ENCODE measurements around the gene HTR3A.
"Not testable (repeated sequence)": the region's sequence is repeated elsewhere in the genome, so short reads cannot be mapped to it uniquely, and the experiment has no call there.

The HTR3A gene

DNA sequence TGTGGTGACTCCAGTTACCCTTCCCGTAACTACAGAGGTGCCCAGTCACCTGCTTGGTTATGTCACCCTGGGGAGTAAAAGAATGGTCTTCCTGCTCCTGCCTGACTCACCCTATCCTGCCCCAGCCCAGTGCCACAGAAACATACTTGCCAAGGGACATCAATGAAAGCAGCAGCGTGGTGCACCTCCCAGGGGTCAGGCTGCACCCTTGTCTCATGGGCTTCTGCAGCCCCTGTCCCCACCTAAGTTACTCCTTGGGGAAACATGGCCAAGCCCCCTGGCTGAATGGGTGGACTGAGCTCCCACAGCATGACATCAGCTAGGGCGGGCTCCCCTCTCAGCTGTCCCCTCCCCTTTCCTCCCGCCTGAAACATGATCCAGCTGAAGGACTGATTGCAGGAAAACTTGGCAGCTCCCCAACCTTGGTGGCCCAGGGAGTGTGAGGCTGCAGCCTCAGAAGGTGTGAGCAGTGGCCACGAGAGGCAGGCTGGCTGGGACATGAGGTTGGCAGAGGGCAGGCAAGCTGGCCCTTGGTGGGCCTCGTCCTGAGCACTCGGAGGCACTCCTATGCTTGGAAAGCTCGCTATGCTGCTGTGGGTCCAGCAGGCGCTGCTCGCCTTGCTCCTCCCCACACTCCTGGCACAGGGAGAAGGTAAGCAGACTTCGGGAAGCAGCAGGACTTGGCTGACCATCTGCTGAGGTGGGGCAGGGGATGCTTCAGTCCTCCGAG is at the start of gene HTR3A:
Gene HTR3A (plus strand): TSS at position 368 of the 730 bp plus-strand sequence. CDS start 218 bp downstream, at position 586.
- DNase-seq = peak; percentile 47

DNA sequence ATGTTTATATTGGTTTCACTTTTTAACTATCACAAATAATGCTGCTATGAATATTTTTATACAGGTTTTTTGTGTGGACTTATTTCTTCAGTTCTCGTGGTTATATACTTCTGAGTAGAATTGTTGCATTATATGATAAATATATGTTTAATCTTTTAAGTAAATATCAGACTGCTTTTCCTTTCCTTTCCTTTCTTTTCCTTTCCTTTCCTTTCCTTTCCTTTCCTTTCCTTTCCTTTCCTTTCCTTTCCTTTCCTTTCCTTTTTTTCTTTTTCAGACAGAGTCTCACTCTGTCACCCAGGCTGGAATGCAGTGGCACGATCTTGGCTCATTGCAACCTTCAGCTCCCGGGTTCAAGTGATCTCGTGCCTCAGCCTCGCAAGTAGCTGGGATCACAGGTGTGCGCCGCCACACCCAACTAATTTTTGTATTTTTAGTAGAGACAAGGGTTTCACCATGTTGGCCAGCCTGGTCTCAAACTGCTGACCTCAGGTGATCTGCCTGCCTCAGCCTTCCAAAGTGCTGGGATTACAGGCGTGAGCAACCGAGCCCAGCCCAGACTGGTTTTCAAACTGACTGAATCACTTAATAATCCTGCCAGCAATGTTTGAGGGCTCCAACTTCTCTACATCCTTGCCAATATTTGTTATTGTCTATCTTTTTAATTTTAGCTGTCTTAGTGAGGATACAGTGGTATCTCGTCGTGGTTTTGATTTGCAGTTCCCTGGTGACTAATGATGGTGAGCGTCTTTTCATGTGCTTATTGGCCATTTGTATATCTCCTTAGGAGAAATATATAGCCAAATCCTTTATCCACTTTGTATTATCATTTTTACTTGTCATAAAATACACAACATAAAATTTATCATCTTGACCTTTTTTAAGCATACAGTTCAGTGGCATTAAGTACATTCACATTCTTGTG is 48.4 kb upstream of the HTR3A start:
- no peak for DNase-seq

DNA sequence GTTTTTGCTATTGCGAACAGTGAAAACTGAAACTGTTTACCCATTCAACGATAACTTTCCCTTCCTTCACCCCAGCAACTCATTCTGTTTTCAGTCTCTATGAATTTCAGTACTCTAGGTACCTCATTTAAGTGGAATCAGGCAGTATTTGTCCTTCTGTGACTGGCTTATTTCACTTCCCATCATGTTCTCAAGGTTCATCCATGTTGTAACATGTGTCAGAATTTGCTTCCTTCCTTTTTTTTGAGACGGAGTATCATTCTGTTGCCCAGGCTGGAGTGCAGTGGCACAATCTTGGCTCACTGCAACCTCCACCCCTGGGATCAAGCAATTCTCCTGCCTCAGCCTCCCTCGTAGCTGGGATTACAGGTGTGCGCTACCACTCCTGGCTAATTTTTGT is 46.6 kb upstream of the HTR3A start:
- DNase-seq = no peak

DNA sequence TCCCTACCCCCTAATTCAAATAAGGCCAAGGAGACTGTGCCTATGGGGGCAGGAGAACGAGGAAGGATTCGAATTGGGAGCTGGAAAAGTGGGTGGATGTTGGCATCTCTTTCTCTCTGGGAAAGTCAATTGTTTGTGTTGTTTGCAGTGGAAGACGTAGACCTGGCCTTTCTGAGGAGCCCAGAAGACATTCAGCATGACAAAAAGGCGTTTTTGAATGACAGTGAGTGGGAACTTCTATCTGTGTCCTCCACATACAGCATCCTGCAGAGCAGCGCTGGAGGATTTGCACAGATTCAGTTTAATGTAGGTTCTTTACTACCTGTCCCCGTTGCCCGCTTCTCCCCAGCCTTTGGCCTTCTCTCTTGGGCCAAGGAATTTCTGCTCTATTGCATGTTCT is 42.1 kb upstream of the HTR3A start:
- DNase-seq = no peak

DNA sequence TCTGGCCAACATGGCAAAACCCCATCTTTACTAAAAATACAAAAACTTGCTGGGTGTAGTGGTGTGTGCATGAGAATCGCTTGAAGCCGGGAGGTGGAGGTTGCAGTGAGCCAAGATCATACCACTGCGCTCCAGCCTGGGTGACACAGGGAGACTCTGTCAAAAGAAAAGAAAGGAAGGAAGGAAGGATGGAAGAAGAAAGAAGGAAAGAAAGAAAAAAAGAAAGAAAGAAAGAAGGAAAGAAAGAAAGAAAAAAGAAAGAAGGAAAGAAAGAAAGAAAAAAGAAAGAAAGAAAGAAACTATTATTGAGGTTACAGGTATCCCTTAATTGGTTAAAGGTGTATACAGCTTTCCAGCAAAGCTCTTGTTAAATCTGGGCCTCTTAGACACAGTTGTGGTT is 40.7 kb upstream of the HTR3A start:
- not testable (repeated sequence) for DNase-seq

DNA sequence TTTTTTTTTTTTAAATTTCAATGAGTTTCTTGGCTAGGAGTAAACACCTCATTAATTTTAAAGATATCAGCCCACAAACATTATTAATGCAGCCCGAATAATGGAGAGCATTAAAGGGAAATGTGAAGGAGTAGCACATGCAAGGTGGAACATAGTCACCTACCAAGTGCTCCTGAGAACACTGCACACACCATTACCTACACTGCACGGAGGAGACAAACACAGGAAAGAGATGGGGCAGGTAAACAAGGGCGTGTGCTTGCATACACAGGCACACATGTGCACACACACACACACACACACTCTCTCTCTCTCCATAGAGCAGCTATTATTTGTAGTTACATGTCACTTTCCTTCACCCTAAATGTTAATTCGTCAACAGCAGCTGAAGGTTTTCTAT is 40.1 kb upstream of the HTR3A start:
- DNase-seq = no peak

DNA sequence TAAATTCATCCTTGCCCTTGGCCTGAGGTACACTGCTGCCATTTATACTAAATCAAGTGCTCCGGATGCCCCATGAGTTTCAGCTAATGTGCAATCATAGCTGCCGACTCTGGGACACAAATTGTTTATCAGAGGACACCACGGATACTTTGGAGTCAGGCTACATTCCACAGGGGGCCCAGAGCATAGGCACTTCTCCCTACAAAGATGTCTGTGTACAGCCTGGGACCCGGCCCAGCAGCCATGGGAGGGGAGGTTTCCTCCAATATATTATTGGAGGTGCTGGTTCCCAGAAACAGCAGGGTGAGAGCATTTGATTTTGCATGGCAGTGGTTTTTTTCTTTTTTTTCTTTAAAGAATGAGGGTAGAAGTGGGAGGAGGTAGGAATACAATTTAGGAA is 39.0 kb upstream of the HTR3A start:
- DNase-seq = no peak

DNA sequence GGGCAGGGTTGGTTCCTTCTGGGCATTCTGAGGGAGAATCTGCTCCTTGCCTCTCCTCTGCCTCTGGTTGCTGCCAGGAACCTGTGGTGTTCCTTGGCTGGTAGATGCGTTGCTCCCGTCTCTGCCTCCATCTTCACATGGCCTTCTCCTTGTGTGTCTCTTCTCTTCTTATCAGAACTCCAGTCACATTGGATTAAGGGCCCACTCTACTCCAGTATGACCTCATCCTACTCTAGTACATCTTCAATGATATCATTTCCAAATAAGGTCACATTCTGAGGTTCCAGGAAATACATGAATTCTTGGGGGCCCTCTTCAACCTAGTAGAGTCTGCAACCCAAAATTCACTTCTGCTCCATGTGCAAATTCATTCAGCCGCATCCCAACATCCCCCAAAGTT is 37.0 kb upstream of the HTR3A start:
- no peak for DNase-seq

DNA sequence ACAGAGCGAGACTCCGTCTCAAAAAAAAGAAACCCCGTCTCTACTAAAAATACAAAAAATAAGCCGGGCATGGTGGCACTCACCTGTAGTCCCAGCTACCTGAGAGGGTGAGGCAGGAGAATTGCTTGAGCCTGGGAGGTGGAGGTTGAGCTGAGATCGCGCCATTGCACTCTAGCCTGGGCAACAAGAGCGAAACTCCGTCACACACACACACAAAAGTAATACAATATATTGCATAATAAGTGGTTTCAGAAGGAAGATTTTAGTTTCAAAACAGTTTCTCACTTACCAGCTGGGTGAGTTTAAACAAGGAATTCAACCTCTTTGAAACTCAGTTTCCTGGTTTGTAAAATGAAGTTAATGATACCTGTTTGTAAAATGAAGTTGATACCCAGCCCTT is 32.7 kb upstream of the HTR3A start:
- DNase-seq = no peak

DNA sequence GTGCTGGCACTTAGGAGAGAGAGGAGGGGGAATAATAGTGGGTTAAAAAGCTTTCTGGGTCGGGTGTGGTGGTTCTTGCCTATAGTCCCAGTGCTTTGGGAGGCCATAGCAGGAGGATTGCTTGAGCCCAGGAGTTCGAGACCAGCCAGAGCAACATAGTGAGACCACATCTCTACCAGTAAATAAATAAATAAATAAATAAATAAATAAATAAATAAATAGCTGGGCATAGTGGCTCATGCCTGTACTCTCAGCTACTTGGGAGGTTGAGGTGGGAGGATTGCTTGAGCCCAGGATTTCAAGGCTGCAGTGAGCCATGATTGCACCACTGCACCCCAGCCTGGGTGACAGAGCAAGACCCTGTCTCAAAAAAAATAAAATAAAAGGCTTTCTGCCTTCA is 28.7 kb upstream of the HTR3A start:
- not testable (repeated sequence) for DNase-seq

DNA sequence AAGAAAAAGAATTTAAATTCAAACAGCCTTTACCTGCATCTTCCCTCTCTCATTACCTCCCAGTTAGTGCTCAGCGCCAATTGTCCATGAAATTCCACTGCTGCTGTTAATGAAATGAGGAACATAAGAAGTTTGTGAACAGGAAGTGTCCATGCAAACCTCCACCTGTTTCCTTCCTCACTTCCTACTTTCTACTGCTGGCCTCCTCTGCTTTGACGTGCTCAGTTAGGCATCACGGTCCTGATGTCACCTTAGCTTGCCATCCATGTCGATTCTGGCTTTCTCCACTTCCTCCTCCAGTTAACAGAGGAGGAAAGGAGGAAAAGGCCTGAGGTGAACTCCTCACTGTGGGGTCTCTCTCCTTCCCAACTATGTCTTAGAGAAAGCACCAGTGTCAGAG is 26.9 kb upstream of the HTR3A start:
- no peak for DNase-seq

DNA sequence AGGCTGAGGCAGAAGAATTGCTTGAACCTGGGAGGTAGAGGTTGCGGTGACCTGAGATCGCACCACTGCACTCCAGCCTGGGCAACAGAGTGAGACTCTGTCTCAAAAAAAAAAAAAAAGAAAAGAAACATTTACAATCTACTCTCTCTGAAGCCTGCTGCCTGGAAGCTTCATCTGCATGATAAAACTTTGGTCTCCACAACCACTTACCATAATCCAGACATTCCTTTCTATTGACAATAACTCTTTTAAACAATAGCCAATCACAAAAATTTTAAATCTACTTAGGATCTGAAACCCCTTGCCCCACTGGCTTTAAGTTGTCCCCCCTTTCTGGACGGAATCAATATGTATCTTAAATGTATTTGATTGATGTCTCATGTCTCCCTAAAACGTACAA is 25.0 kb upstream of the HTR3A start:
- no peak for DNase-seq

DNA sequence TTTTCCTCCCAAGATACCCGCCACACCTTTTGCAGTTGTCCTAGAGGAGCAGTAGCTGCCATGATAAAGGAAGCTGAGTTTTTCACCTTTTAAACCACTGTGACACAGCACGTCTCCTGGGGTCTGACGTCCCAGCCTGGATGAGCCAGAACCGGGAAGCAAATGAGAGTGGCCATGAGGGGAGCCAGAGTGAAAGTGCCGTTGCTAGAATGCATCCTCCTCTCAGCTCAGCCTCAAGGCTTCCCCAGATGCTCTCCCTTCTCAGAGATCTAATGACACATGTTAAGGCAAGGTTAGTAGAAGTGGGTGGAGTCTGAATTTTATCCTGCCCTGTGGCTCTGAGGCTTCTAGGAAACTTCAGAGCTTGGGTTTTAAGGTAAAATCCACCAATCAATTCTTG is 23.4 kb upstream of the HTR3A start:
- DNase-seq = no peak

DNA sequence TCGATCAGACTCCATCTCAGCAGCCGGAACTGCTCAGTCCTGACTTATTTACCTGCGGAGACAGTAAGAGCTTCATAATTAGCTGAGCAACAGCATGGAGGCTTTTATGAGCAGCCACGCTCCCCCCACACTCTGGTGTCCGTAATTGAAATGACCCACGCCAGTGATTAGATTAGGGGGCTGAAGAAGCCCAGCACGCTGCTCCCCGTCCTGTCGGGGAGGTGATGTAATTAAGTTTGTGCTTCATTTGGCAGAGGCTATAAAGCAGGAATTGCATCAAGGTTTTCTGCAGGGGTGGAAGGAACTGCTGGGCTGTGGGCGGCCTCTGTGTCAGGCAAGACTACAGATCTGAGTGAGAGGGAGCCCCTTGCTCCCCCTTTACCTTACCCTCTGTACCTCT is 22.8 kb upstream of the HTR3A start:
- DNase-seq = no peak

DNA sequence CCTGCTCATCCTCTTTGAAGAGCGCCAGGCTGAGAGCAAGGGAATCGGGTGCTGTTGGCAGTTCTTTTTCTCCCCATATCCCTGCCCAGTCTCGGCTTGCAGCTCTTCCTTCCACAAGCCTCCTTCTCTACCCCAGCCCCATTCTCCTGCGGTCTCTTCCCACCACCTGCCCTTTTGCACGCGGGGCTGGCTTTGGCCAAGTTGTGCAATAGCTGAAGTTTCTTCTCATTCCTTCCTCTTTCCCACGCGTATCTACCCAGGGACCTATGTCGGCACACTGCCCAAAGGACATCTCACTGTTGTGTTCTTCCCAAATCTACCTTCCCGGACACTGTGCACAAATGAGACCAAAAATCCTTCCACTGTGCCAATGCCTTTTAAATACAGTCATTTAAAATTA is 22.3 kb upstream of the HTR3A start:
- DNase-seq = no peak

DNA sequence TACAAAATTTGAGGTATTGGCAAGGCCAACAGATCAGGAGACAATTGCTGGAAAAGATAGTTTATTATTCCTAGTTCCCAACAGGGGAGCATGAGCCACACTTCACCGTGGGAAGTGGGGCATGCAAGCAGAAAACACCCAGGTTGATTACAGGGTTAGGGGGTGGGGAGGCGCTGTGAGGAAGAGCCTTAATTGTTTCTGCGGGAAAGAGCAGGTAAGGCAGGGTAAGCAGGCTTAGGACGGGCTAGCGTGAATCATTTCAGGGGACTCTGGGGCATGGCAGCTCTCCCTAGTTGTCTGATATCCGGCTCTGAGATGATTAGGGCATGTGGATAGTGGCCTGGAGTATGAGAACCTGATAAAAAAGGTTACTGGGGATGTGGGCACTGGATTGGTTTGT is 20.7 kb upstream of the HTR3A start:
- DNase-seq = no peak

DNA sequence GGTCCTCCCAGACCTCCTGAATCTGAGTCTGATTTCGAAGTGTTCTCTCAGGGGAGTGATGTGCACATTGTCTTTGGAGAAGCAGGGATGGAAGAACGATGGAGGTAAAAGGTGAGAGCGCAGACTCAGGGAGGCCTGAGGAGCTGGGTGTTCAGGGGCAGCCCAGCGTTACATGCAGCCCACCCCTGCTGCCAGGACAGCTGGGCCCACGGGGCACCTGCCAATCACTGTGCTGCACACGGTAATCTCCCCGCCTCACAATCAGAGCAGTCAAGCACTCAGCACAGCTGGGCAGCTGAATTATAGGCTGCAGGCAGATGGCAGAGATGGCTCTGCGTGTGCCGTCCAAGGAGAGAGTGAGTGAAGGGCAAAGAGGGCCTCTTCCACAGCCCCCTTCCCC is 17.9 kb upstream of the HTR3A start:
- DNase-seq = no peak

DNA sequence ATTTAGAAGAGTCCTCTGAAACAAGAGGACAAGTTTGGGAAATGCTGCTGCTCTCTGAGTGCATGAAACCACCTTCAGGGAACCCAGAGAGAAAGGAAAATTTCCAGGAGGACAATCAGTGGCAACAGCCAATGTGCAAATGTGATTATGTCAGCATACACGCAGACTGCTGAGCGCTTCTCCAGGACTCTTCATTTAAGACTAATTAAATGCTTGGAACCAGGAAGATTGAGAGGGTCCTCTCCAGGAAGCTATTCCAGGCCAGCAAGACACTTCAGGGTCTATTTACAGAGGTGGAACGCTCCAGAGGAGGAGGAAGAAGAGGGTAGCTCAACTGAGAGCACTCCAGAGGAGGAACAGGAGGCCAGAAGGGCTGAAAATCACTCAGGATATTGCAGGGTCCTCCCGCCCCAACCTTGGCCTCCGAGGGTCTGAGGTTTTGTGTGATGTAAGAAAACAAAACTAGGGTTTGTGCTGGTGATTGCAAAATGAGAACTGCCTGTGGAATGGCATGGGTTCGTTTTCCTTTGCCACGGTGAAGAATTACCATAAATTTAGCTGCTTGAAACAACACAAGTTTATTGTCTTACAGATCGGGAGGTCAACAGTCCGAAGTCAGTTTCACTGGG is 14.1 kb upstream of the HTR3A start:
- no peak for DNase-seq

DNA sequence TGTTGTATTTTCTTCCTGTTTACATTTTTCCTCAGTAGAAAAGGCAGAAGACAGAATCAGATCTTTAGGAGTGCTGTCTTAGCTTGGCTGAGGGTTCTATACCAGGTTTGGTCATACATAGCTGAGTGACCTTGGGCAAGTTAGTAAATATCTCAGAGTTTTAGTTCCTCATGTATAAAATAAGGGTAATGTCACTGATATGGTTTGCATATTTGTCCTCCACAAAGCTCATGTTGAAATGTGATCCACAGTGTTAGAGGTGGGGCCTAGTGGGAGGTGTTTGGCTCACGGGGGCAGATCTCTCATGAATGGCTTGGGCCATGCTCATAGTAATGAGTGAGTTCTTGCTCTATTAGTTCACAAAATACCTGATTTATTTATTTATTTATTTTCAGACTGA is 7.5 kb upstream of the HTR3A start:
- no peak for DNase-seq

DNA sequence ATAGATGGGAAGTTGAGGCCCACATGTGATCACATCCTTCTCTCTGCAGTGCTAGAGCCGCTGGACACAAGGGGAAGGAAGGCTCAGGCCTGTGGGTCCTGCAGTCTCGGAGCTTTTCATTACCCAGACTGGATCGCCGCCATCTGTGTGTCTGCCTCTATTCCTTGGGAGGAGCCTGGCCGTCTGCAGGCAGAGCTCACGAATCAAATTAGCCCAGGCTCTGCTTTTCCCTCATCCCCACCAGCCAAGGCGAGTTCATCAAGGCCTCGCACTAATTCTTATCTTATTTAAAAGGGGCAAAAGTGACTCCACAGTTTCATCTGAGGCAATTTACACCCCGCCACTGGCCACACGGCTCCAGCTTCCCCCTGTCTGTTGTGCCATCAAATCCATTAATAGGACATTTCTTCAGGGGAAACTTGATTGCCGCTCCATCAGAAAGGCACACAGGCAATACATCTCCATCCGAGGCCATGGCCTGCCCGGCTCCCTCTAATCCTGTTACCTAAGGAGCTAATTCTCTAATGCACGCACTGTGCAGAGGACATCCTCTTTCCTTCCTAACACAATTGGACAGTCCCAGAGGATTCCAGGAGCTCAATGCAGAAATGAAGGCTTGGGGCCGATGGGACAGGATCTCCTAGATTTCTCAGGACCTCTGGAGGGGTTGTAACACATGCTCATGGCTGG is 3.3 kb upstream of the HTR3A start:
- DNase-seq = no peak

DNA sequence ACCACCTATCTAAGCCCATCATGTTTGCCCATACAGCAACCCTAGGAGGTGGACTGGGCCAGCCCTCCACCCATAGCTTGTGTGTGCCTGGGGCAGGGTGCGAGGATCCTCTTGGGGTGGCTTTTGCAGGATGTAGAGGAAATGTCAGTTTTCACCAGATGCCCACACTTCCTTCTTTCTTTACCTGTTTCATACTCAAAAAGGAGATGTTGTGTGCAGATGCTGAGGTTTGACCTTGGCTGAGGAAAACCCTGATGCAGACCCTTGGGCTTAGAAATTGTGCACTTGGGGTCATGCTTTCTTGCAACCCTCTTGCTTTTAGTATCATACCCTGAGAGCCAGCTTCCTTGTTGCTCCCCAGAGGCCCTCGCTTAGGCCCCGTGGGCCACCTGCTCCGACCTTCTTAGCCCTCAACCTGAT is 2.2 kb downstream of the HTR3A start:
- DNase-seq = no peak

DNA sequence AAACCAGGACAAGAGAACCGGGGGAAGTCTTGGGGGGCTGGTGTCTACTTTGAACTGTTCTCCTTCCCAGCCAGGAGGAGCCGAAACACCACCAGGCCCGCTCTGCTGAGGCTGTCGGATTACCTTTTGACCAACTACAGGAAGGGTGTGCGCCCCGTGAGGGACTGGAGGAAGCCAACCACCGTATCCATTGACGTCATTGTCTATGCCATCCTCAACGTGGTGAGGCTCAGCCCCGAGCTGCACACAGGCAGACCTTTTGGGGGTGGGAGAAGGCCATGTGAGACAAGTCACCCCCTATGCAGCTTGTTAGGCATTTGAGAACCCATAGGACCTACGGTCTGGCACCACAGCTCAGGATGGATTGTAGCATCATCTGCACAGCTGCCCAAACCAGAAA is 2.8 kb downstream of the HTR3A start:
- DNase-seq = no peak

DNA sequence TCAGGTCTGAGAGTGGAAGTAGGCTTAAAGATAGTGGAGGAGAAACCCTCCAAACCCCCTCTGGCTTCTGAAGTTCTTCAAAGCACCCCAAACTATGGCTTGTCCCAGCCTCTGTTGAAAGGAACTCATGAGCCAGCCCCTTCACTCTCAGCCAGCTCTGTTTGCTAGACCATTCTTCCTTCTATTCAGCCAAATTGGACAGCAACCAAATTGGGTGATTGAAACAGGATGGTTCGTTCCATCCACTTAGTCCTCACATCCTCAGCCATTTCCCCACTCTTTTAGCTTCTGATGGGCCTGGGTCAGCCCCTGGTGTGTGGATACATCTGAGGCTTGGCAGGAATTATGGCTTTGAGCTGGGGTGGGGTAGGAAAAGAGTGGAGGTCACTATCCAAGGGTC is 4.5 kb downstream of the HTR3A start:
- DNase-seq = no peak
